Kidney tubule cell (primary cell): ENCODE results near the gene COMTD1.

Experiments
- DNase-seq: peaks from one replicate; pipeline ENCODE4 v3.0.0-alpha.2; 2018; ENCODE audit warnings: low spot score

COMTD1 gene

GRCh38 chr10:75235375-75236177 lies at the start of gene COMTD1:
TSS of gene COMTD1 (minus strand) at chr10:75235957. CDS start at chr10:75235928, 29 bp downstream.
- peak; percentile 96 for DNase-seq

GRCh38 chr10:75283671-75284470 lies 48.1 kb upstream of the COMTD1 start:
- peak; percentile 44 for DNase-seq

GRCh38 chr10:75283078-75283670 lies 47.4 kb upstream of the COMTD1 start:
- no peak for DNase-seq

- no peak for DNase-seq
Measured at GRCh38 chr10:75281974-75282373, 46.2 kb upstream of the COMTD1 start.

- no peak for DNase-seq
Measured at GRCh38 chr10:75280236-75280635, 44.5 kb upstream of the COMTD1 start.

- DNase-seq = no peak
Measured at GRCh38 chr10:75276069-75276872, 40.5 kb upstream of the COMTD1 start.

- DNase-seq = peak; percentile 22
Measured at GRCh38 chr10:75272896-75273295, 37.1 kb upstream of the COMTD1 start.

- DNase-seq = no peak
Measured at GRCh38 chr10:75272094-75272493, 36.3 kb upstream of the COMTD1 start.

GRCh38 chr10:75269605-75270004 lies 33.8 kb upstream of the COMTD1 start:
- no peak for DNase-seq

- DNase-seq = no peak
Measured at GRCh38 chr10:75266945-75267344, 31.2 kb upstream of the COMTD1 start.

GRCh38 chr10:75265856-75266255 lies 30.1 kb upstream of the COMTD1 start:
- no peak for DNase-seq

GRCh38 chr10:75263806-75264205 lies 28.0 kb upstream of the COMTD1 start:
- no peak for DNase-seq

GRCh38 chr10:75261813-75262705 lies 26.3 kb upstream of the COMTD1 start:
- DNase-seq = peak; percentile 7

- DNase-seq = no peak
Measured at GRCh38 chr10:75260990-75261389, 25.2 kb upstream of the COMTD1 start.

- no peak for DNase-seq
Measured at GRCh38 chr10:75254739-75255138, 19.0 kb upstream of the COMTD1 start.

GRCh38 chr10:75253281-75254220 lies 17.8 kb upstream of the COMTD1 start:
- no peak for DNase-seq

GRCh38 chr10:75250934-75251333 lies 15.2 kb upstream of the COMTD1 start:
- DNase-seq = peak; percentile 89

- no peak for DNase-seq
Measured at GRCh38 chr10:75247797-75248196, 12.0 kb upstream of the COMTD1 start.

GRCh38 chr10:75246506-75246905 lies 10.7 kb upstream of the COMTD1 start:
- DNase-seq = no peak
